ELF-1 (cell line): ENCODE measurements around the gene ECM2.
A peak's percentile ranks its signal among the peaks of the same experiment; 100 is the strongest.

Experiments used
- DNase-seq: peaks from one replicate; pipeline ENCODE4 v3.0.0-alpha.2; 2016; ENCODE audit warnings: low read depth, low spot score

The ECM2 gene

GRCh38 chr9:92527832-92528521 lies 7.8 kb downstream of the ECM2 start:
- no peak for DNase-seq

- no peak for DNase-seq
Observed at GRCh38 chr9:92527291-92527828, 8.4 kb downstream of the ECM2 start.

GRCh38 chr9:92525306-92525705 lies 10.5 kb downstream of the ECM2 start:
- no peak for DNase-seq

- DNase-seq, result no peak
Observed at GRCh38 chr9:92524881-92525280, 10.9 kb downstream of the ECM2 start.

- no peak for DNase-seq
Observed at GRCh38 chr9:92522983-92523970, 12.5 kb downstream of the ECM2 start.

GRCh38 chr9:92520837-92521236 lies 15.0 kb downstream of the ECM2 start:
- DNase-seq, result no peak

GRCh38 chr9:92518199-92518598 lies 17.6 kb downstream of the ECM2 start:
- no peak for DNase-seq

- DNase-seq, result peak; percentile 81
Observed at GRCh38 chr9:92517046-92517445, 18.7 kb downstream of the ECM2 start.

GRCh38 chr9:92516521-92516920 lies 19.3 kb downstream of the ECM2 start:
- DNase-seq, result no peak

- no peak for DNase-seq
Observed at GRCh38 chr9:92514635-92515034, 21.2 kb downstream of the ECM2 start.

GRCh38 chr9:92513349-92513748 lies 22.4 kb downstream of the ECM2 start:
- no peak for DNase-seq

GRCh38 chr9:92512622-92513021 lies 23.2 kb downstream of the ECM2 start:
- no peak for DNase-seq

GRCh38 chr9:92510747-92511146 lies 25.0 kb downstream of the ECM2 start:
- DNase-seq, result no peak

- DNase-seq, result no peak
Observed at GRCh38 chr9:92509050-92509449, 26.7 kb downstream of the ECM2 start.

- DNase-seq, result peak; percentile 15
Observed at GRCh38 chr9:92508018-92508820, 27.6 kb downstream of the ECM2 start.

- peak; percentile 47 for DNase-seq
Observed at GRCh38 chr9:92507496-92507895, 28.3 kb downstream of the ECM2 start.

- no peak for DNase-seq
Observed at GRCh38 chr9:92507005-92507404, 28.8 kb downstream of the ECM2 start.

GRCh38 chr9:92506184-92506857 lies 29.5 kb downstream of the ECM2 start:
- no peak for DNase-seq

GRCh38 chr9:92504881-92505280 lies 30.9 kb downstream of the ECM2 start:
- DNase-seq, result no peak

- no peak for DNase-seq
Observed at GRCh38 chr9:92503156-92503555, 32.6 kb downstream of the ECM2 start.
